ENCODE measurements around the gene RBAK. TPM values are rescaled to one million over a fixed set of nuclear protein-coding genes. Genes with fewer than 3 reads are reported as not detected.
"Not testable (repeated sequence)": the region's sequence is repeated elsewhere in the genome, so short reads cannot be mapped to it uniquely, and the experiment has no call there.

RBAK gene
- total RNA-seq, 4 donors from 2014 or later = 6.4 to 15.0 (median 9.6) TPM

DNA sequence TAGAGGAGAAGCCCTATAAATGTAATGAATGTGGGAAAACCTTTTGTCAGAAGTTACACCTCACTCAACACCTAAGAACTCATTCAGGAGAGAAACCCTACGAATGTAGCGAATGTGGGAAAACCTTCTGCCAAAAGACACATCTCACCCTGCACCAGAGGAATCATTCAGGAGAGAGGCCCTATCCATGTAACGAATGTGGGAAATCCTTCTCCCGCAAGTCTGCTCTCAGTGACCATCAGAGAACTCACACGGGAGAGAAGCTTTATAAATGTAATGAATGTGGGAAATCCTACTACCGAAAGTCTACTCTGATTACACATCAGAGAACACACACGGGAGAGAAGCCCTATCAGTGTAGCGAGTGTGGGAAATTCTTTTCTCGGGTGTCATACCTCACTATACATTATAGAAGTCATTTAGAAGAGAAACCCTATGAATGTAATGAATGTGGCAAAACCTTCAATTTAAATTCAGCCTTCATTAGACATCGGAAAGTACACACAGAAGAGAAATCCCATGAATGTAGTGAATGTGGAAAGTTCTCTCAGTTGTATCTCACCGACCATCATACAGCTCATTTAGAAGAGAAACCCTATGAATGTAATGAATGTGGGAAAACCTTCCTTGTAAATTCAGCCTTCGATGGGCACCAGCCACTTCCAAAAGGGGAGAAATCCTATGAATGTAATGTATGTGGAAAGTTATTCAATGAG lies 18.9 kb downstream of the RBAK start:
- H3K9me3 ChIP-seq = peaks cover 59% of the 10 kb centered on the region
- H3K4me1 ChIP-seq = no peaks in the 10 kb centered on the region
- no peak overlapping the region for H3K27ac ChIP-seq
- WGBS = 82% methylated on average over 12 of the region's 12 CpGs
- TF ChIP-seq POLR2AphosphoS5 (IDR thresholded peaks at IDR 0.05) = no peak
- TF ChIP-seq, protein P1, sequence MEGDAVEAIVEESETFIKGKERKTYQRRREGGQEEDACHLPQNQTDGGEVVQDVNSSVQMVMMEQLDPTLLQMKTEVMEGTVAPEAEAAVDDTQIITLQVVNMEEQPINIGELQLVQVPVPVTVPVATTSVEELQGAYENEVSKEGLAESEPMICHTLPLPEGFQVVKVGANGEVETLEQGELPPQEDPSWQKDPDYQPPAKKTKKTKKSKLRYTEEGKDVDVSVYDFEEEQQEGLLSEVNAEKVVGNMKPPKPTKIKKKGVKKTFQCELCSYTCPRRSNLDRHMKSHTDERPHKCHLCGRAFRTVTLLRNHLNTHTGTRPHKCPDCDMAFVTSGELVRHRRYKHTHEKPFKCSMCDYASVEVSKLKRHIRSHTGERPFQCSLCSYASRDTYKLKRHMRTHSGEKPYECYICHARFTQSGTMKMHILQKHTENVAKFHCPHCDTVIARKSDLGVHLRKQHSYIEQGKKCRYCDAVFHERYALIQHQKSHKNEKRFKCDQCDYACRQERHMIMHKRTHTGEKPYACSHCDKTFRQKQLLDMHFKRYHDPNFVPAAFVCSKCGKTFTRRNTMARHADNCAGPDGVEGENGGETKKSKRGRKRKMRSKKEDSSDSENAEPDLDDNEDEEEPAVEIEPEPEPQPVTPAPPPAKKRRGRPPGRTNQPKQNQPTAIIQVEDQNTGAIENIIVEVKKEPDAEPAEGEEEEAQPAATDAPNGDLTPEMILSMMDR (IDR thresholded peaks at IDR 0.05) = no peak
- TF ChIP-seq EP300 (IDR thresholded peaks at IDR 0.05) = no peak
- no peak for TF ChIP-seq POLR2A (IDR thresholded peaks at IDR 0.05)
- no peaks in the 10 kb centered on the region for H3K27me3 ChIP-seq
- H3K36me3 ChIP-seq = peaks cover 56% of the 10 kb centered on the region
- no peak for DNase-seq (ENCODE audit: low spot score in 2 of 2)
- no peak overlapping the region for H3K4me3 ChIP-seq

DNA sequence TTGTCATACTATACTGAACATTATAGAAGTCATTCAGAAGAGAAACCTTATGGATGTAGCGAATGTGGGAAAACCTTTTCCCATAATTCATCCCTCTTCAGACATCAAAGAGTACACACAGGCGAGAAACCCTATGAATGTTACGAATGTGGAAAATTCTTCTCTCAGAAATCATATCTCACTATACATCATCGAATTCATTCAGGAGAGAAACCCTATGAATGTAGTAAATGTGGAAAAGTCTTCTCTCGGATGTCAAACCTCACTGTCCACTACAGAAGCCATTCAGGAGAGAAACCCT lies 19.4 kb downstream of the RBAK start:
- H3K36me3 ChIP-seq = peaks cover 51% of the 10 kb centered on the region
- H3K27ac ChIP-seq = no peak overlapping the region
- no peaks in the 10 kb centered on the region for H3K4me1 ChIP-seq
- 97% methylated on average over 5 of the region's 5 CpGs for whole genome bisulfite sequencing
- no peaks in the 10 kb centered on the region for H3K27me3 ChIP-seq
- H3K4me3 ChIP-seq = no peak overlapping the region
- DNase-seq (ENCODE audit: low spot score in 2 of 2) = no peak
- TF ChIP-seq EP300 (IDR thresholded peaks at IDR 0.05) = no peak
- TF ChIP-seq, protein P1 (IDR thresholded peaks at IDR 0.05) = no peak
- no peak for TF ChIP-seq POLR2AphosphoS5 (IDR thresholded peaks at IDR 0.05)
- no peak for TF ChIP-seq POLR2A (IDR thresholded peaks at IDR 0.05)
- H3K9me3 ChIP-seq = peaks cover 63% of the 10 kb centered on the region

DNA sequence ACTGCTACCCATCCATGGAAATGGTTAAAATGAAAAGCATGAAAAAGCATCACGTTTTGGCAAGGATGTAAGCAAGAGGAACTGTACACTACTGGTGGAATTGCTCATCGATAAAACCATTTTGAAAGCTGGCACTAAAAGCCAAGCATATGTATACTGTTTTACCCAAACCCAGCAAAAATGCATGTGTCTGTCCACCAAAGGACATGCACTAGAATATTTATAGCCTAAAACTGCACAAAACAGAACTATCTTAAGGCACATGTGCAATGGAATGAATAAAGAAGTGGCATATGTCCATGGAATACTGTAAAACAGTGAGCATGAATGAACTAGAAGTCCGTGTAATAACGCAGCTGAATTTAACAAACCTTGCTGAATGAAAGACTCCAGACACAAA lies 22.9 kb downstream of the RBAK start:
- no peak for DNase-seq (ENCODE audit: low spot score in 2 of 2)
- peaks cover 17% of the 10 kb centered on the region for H3K27me3 ChIP-seq
- WGBS = 93% methylated on average over 4 of the region's 4 CpGs
- peaks cover 8% of the 10 kb centered on the region for H3K4me1 ChIP-seq
- peaks cover 51% of the 10 kb centered on the region for H3K9me3 ChIP-seq
- H3K4me3 ChIP-seq = no peak overlapping the region
- H3K27ac ChIP-seq = no peak overlapping the region
- peaks cover 17% of the 10 kb centered on the region for H3K36me3 ChIP-seq
- no peak for TF ChIP-seq POLR2A (IDR thresholded peaks at IDR 0.05)
- TF ChIP-seq POLR2AphosphoS5 (IDR thresholded peaks at IDR 0.05) = no peak
- no peak for TF ChIP-seq EP300 (IDR thresholded peaks at IDR 0.05)
- TF ChIP-seq, protein P1 (IDR thresholded peaks at IDR 0.05) = no peak

DNA sequence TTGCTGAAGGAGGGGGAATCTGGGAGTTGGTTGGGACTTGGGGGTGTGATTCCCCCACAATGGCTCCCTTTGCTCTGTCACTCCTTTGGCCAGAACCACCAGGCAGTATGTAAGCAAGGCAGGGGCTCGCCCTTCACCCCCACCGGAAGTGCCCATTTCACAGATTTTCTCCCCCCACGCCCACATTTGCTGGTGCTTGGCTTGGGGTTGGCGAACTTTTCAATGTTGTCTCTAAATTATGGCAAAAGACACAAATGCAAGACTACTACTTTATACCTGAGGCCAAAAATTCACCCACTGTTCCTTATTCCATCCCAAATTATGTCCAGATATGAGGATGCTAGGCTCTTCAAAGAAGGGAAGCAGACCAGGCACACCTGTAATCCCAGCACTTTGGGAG lies 24.5 kb downstream of the RBAK start:
- Histone ChIP-seq H3K4me1 (peaks cover 8% of the 10 kb centered on the region), H3K27ac (no peak overlapping the region), H3K4me3 (no peak overlapping the region), H3K9me3 (peaks cover 34% of the 10 kb centered on the region), H3K27me3 (peaks cover 23% of the 10 kb centered on the region), H3K36me3 (no peaks in the 10 kb centered on the region)
- no peak for DNase-seq (ENCODE audit: low spot score in 2 of 2)
- TF ChIP-seq, protein P1 (IDR thresholded peaks at IDR 0.05) = no peak
- TF ChIP-seq EP300 (IDR thresholded peaks at IDR 0.05) (no peak), POLR2A (IDR thresholded peaks at IDR 0.05) (no peak), POLR2AphosphoS5 (IDR thresholded peaks at IDR 0.05) (no peak)
- 100% methylated on average over 4 of the region's 4 CpGs for WGBS

DNA sequence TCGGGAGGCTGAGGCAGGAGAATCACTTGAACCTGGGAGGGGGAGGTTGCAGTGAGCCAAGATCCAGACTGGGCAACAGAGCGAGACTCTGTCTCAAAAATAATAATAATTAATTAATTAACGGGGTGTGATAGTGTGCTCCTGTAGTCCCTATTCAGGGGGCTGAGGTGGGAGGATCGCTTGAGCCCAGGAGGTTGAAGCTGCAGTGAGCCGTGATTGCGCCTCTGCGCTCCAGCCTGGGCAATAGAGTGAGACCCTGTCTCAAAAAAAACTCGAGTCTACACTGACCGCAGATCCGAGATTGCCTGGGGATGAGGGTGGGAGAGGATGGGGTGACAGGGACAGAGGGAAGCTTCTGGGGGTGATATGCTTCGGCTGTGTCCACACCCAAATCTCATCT lies 29.5 kb downstream of the RBAK start:
- not testable (repeated sequence) for H3K4me1 ChIP-seq; H3K27ac ChIP-seq; H3K9me3 ChIP-seq; DNase-seq (ENCODE audit: low spot score in 2 of 2); H3K36me3 ChIP-seq; H3K4me3 ChIP-seq
- H3K27me3 ChIP-seq = peaks cover 26% of the 10 kb centered on the region
- 87% methylated on average over 11 of the region's 11 CpGs for WGBS

DNA sequence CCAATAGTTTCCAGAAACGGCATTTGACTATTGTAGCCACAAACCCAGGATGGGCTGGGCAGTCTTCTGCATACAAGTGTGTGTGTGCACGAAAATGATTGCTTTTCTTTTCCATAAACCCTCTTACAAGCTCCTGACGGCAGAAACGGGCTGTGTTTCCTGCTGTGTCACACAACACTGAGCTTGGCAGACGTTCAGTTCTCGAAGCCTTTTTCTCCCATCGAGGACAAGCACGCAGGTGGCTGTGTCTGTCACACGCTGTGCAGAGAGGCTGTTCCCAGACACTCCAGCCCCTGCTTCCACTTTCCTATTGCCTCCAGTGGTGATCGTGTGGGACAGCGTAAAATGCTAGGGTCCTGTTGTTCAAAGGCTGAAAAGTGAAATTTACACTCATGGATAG lies 32.1 kb downstream of the RBAK start:
- H3K36me3 ChIP-seq = no peaks in the 10 kb centered on the region
- DNase-seq (ENCODE audit: low spot score in 2 of 2) = no peak
- WGBS = 47% methylated on average over 11 of the region's 11 CpGs
- H3K4me3 ChIP-seq = no peak overlapping the region
- H3K27ac ChIP-seq = no peak overlapping the region
- H3K27me3 ChIP-seq = peaks cover 15% of the 10 kb centered on the region
- no peaks in the 10 kb centered on the region for H3K9me3 ChIP-seq
- H3K4me1 ChIP-seq = no peaks in the 10 kb centered on the region
- no peak for TF ChIP-seq EP300 (IDR thresholded peaks at IDR 0.05)
- TF ChIP-seq, protein P1 (IDR thresholded peaks at IDR 0.05) = no peak

Data from suprapubic skin (tissue), 4 donors.